ENCODE measurements around the gene DIAPH3. TPM values are rescaled to one million over a fixed set of nuclear protein-coding genes. Genes with fewer than 3 reads are reported as not detected.

The DIAPH3 gene
- total RNA-seq, 5 donors from 2014 or later (not counting 1 experiment from before 2014, with no cell fraction given), result 0.14 to 0.45 (median 0.30) TPM

DNA sequence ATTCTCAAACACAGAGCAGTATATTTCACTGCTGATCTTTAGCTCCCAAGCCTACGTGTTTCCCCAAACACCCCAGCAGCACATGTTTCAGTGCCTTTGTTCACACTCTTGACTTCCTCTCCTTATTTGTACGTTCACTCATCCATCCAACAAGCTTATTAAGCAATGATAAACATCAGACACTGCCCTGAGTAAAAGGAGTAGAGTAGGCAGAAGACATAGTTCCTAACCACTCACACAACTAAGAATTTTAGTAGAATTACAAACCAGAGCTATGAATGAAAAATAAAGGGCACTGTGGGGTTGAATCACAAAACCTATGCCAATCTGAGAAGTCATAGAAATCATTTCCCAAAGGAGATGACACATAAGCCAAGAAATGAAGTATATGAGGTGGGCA, 213.5 kb downstream of the DIAPH3 start:
- Mint-ChIP-seq H3K27ac (no peak overlapping the region), H3K4me1 (no peaks in the 10 kb centered on the region), H3K36me3 (no peaks in the 10 kb centered on the region), H3K9me3 (peaks cover 0 to 7% (median under 1%) of the 10 kb centered on the region in 3 donors), H3K27me3 (no peaks in the 10 kb centered on the region), H3K4me3 (no peak overlapping the region)
- DNase-seq, result no peak
- no peaks in the 10 kb centered on the region for H3K4me1 ChIP-seq (ENCODE audit: control insufficient read depth in 1 of 2, extremely low read depth in 1 of 2, insufficient read depth in 2 of 2, low read length in 2 of 2)
- ATAC-seq (replicated peaks in 1 of 4), result no peak
- CTCF ChIA-PET, result interaction anchor here in 1 of 2 donors (1.1 kb wide), 1 partner anchor 13 kb away, joined by 5 read pairs; no protein-coding TSS in a partner anchor
- no peak overlapping the region for H3K27ac ChIP-seq (ENCODE audit: low read length)
- no peak overlapping the region for H3K4me3 ChIP-seq (ENCODE audit: control insufficient read depth in 1 of 2, extremely low read depth in 1 of 2, low read length in 1 of 2)
- POLR2A ChIA-PET, result interaction anchor here in 1 of 2 donors (0.6 kb wide), 1 partner anchor 429 kb away, joined by 3 read pairs; no protein-coding TSS in a partner anchor
- no peaks in the 10 kb centered on the region for H3K27me3 ChIP-seq (replicated peaks in 1 of 2; ENCODE audit: control insufficient read depth in 2 of 2, extremely low read depth in 1 of 2, insufficient read depth in 2 of 2, low read length in 1 of 2)
- H3K9me3 ChIP-seq, result no peaks in the 10 kb centered on the region
- no peaks in the 10 kb centered on the region for H3K36me3 ChIP-seq (ENCODE audit: control insufficient read depth in 2 of 2, extremely low read depth in 1 of 2, insufficient read depth in 1 of 2, low read length in 1 of 2)
- 86% methylated on average over 1 of the region's 2 CpGs for WGBS (ENCODE audit: insufficient coverage)

DNA sequence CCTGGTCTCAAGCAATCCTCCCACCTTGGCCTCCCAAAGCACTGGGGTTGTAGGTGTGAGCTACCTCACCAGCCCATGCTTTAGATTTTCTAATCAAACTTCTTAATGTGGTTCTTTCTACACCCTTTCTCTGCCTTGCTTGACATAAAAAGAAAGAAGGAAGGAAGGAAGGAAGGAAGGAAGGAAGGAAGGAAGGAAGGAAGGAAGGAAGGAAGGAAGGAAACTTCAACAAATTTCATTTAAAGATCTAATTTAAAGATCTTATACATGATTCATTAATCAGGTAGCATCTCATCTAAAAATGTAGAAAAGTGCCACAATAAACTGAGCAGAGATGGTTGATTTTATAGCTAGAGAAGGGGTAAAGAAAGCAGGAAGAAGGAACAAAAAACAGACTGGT, 215.0 kb downstream of the DIAPH3 start:
- CTCF ChIA-PET, result interaction anchor here in 1 of 2 donors (0.7 kb wide), 1 partner anchor 557 kb away, joined by 5 read pairs; no protein-coding TSS in a partner anchor
- Mint-ChIP-seq H3K36me3 (no peaks in the 10 kb centered on the region), H3K27ac (no peak overlapping the region), H3K4me1 (no peaks in the 10 kb centered on the region), H3K27me3 (no peaks in the 10 kb centered on the region), H3K9me3 (peaks cover 0 to 7% (median 0%) of the 10 kb centered on the region in 3 donors), H3K4me3 (no peak overlapping the region)
- Histone ChIP-seq H3K27me3 (replicated peaks in 1 of 2; ENCODE audit: control insufficient read depth in 2 of 2, extremely low read depth in 1 of 2, insufficient read depth in 2 of 2, low read length in 1 of 2) (no peaks in the 10 kb centered on the region), H3K27ac (ENCODE audit: low read length) (no peak overlapping the region), H3K4me1 (ENCODE audit: control insufficient read depth in 1 of 2, extremely low read depth in 1 of 2, insufficient read depth in 2 of 2, low read length in 2 of 2) (no peaks in the 10 kb centered on the region), H3K9me3 (no peaks in the 10 kb centered on the region), H3K4me3 (ENCODE audit: control insufficient read depth in 1 of 2, extremely low read depth in 1 of 2, low read length in 1 of 2) (no peak overlapping the region), H3K36me3 (ENCODE audit: control insufficient read depth in 2 of 2, extremely low read depth in 1 of 2, insufficient read depth in 1 of 2, low read length in 1 of 2) (no peaks in the 10 kb centered on the region)
- ATAC-seq (replicated peaks in 1 of 4), result no peak
- POLR2A ChIA-PET, result interaction anchor here in 1 of 2 donors (0.6 kb wide), 1 partner anchor 537 kb away, joined by 3 read pairs; no protein-coding TSS in a partner anchor
- DNase-seq, result no peak

- ChIA-PET CTCF (no interaction called here), POLR2A (no interaction called here)
- Mint-ChIP-seq H3K9me3 (no peaks in the 10 kb centered on the region), H3K36me3 (no peaks in the 10 kb centered on the region), H3K27me3 (no peaks in the 10 kb centered on the region), H3K4me3 (no peak overlapping the region), H3K27ac (no peak overlapping the region), H3K4me1 (no peaks in the 10 kb centered on the region)
- ATAC-seq (replicated peaks in 1 of 4), result no peak
- Histone ChIP-seq H3K9me3 (no peaks in the 10 kb centered on the region), H3K4me3 (ENCODE audit: control insufficient read depth in 1 of 2, extremely low read depth in 1 of 2, low read length in 1 of 2) (no peak overlapping the region), H3K36me3 (ENCODE audit: control insufficient read depth in 2 of 2, extremely low read depth in 1 of 2, insufficient read depth in 1 of 2, low read length in 1 of 2) (no peaks in the 10 kb centered on the region), H3K27ac (ENCODE audit: low read length) (no peak overlapping the region), H3K27me3 (replicated peaks in 1 of 2; ENCODE audit: control insufficient read depth in 2 of 2, extremely low read depth in 1 of 2, insufficient read depth in 2 of 2, low read length in 1 of 2) (no peaks in the 10 kb centered on the region), H3K4me1 (ENCODE audit: control insufficient read depth in 1 of 2, extremely low read depth in 1 of 2, insufficient read depth in 2 of 2, low read length in 2 of 2) (no peaks in the 10 kb centered on the region)
- DNase-seq, result no peak
- WGBS (ENCODE audit: insufficient coverage), result no CpG with 5 or more reads among the region's 4 CpGs
Measured at GRCh38 chr13:59946944-59947343, 216.8 kb downstream of the DIAPH3 start.

GRCh38 chr13:59931621-59932020, 232.1 kb downstream of the DIAPH3 start:
- POLR2A ChIA-PET, result no interaction called here
- H3K36me3 Mint-ChIP-seq, result no peaks in the 10 kb centered on the region
- no peaks in the 10 kb centered on the region for H3K27me3 Mint-ChIP-seq
- Histone ChIP-seq H3K27me3 (replicated peaks in 1 of 2; ENCODE audit: control insufficient read depth in 2 of 2, extremely low read depth in 1 of 2, insufficient read depth in 2 of 2, low read length in 1 of 2) (no peaks in the 10 kb centered on the region), H3K36me3 (ENCODE audit: control insufficient read depth in 2 of 2, extremely low read depth in 1 of 2, insufficient read depth in 1 of 2, low read length in 1 of 2) (no peaks in the 10 kb centered on the region), H3K4me3 (ENCODE audit: control insufficient read depth in 1 of 2, extremely low read depth in 1 of 2, low read length in 1 of 2) (no peak overlapping the region), H3K9me3 (peaks cover 4% of the 10 kb centered on the region), H3K27ac (ENCODE audit: low read length) (no peak overlapping the region), H3K4me1 (ENCODE audit: control insufficient read depth in 1 of 2, extremely low read depth in 1 of 2, insufficient read depth in 2 of 2, low read length in 2 of 2) (no peaks in the 10 kb centered on the region)
- no peaks in the 10 kb centered on the region for H3K4me1 Mint-ChIP-seq
- no peak for DNase-seq
- H3K4me3 Mint-ChIP-seq, result no peak overlapping the region
- WGBS (ENCODE audit: insufficient coverage), result no CpG with 5 or more reads among the region's 1 CpG
- CTCF ChIA-PET, result no interaction called here
- H3K9me3 Mint-ChIP-seq, result peaks cover 16 to 20% (median 19%) of the 10 kb centered on the region in 3 donors
- no peak for ATAC-seq (replicated peaks in 1 of 4)
- H3K27ac Mint-ChIP-seq, result no peak overlapping the region

DNA sequence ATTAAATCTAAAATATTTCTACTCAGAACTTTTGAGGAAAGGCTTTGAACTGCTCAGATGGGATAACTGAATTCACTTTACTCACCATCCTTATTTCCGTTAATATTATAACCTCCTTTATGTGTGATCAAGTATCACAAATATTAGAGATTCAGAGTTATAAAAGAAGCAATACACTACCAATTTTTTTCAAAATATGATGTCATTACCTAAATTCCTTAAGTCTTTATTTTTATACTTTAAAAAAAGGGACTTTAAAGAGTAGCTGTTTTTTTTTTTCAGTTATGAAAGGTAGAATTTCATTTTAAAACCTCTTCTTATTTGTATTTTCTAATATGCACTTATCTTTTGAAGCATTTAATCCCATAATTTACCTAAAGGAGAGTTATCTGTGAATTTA, 239.5 kb downstream of the DIAPH3 start:
- ChIA-PET POLR2A (no interaction called here), CTCF (no interaction called here)
- H3K27ac Mint-ChIP-seq, result no peak overlapping the region
- H3K36me3 ChIP-seq (ENCODE audit: control insufficient read depth in 2 of 2, extremely low read depth in 1 of 2, insufficient read depth in 1 of 2, low read length in 1 of 2), result no peaks in the 10 kb centered on the region
- no peaks in the 10 kb centered on the region for H3K27me3 ChIP-seq (replicated peaks in 1 of 2; ENCODE audit: control insufficient read depth in 2 of 2, extremely low read depth in 1 of 2, insufficient read depth in 2 of 2, low read length in 1 of 2)
- no peaks in the 10 kb centered on the region for H3K4me1 ChIP-seq (ENCODE audit: control insufficient read depth in 1 of 2, extremely low read depth in 1 of 2, insufficient read depth in 2 of 2, low read length in 2 of 2)
- DNase-seq, result no peak
- no peaks in the 10 kb centered on the region for H3K36me3 Mint-ChIP-seq
- no peaks in the 10 kb centered on the region for H3K4me1 Mint-ChIP-seq
- no peak overlapping the region for H3K4me3 ChIP-seq (ENCODE audit: control insufficient read depth in 1 of 2, extremely low read depth in 1 of 2, low read length in 1 of 2)
- H3K27me3 Mint-ChIP-seq, result no peaks in the 10 kb centered on the region
- H3K9me3 Mint-ChIP-seq, result peaks cover 16 to 20% (median 19%) of the 10 kb centered on the region in 3 donors
- no peak overlapping the region for H3K4me3 Mint-ChIP-seq
- no CpG with 5 or more reads among the region's 1 CpG for WGBS (ENCODE audit: insufficient coverage)
- H3K27ac ChIP-seq (ENCODE audit: low read length), result no peak overlapping the region
- peaks cover 4% of the 10 kb centered on the region for H3K9me3 ChIP-seq
- ATAC-seq (replicated peaks in 1 of 4), result no peak

DNA sequence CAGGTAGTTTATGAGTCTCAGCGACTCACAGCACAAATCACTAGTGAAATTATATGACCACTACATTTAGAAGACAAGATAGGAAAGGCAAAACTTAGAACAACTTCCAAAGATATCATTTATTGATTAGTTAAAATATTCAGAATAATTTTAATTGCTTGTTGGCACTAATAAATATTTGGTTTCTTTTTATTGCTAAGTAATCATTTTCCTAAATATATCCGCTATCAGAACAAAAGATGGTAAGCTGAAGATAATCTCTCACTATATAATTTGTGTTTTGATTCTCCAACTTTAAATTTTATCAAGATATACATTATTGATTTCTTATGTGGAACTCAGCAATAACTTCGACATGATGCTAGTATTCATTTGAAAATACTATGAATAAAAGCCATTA, 248.5 kb downstream of the DIAPH3 start:
- Mint-ChIP-seq H3K27ac (no peak overlapping the region), H3K9me3 (no peaks in the 10 kb centered on the region), H3K4me1 (no peaks in the 10 kb centered on the region), H3K36me3 (no peaks in the 10 kb centered on the region), H3K4me3 (no peak overlapping the region), H3K27me3 (no peaks in the 10 kb centered on the region)
- Histone ChIP-seq H3K27ac (ENCODE audit: low read length) (no peak overlapping the region), H3K4me3 (ENCODE audit: control insufficient read depth in 1 of 2, extremely low read depth in 1 of 2, low read length in 1 of 2) (no peak overlapping the region), H3K36me3 (ENCODE audit: control insufficient read depth in 2 of 2, extremely low read depth in 1 of 2, insufficient read depth in 1 of 2, low read length in 1 of 2) (no peaks in the 10 kb centered on the region), H3K9me3 (no peaks in the 10 kb centered on the region), H3K4me1 (ENCODE audit: control insufficient read depth in 1 of 2, extremely low read depth in 1 of 2, insufficient read depth in 2 of 2, low read length in 2 of 2) (no peaks in the 10 kb centered on the region), H3K27me3 (replicated peaks in 1 of 2; ENCODE audit: control insufficient read depth in 2 of 2, extremely low read depth in 1 of 2, insufficient read depth in 2 of 2, low read length in 1 of 2) (no peaks in the 10 kb centered on the region)
- CTCF ChIA-PET, result no interaction called here
- ATAC-seq (replicated peaks in 1 of 4) (no peak), DNase-seq (no peak)
- POLR2A ChIA-PET, result no interaction called here
- no CpG with 5 or more reads among the region's 3 CpGs for WGBS (ENCODE audit: insufficient coverage)

DNA sequence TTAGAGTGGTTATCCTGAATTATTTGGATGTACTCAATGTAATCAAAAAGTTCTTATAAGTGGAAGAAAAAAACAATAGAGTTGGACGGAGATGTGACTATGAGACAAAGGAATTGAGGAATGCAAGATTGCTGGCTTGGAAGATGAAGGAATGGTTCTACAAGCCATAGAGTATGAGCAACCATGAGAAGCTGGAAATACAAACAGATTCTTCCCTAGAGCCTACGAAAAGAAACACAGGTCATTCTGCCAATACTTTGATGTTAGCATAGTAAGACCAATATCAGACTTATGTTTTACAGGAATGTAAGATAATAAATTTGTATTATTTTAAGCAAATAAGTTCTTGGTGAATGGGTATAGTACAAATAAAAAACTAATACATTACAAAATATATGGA, 249.2 kb downstream of the DIAPH3 start:
- Mint-ChIP-seq H3K36me3 (no peaks in the 10 kb centered on the region), H3K27me3 (no peaks in the 10 kb centered on the region), H3K4me3 (no peak overlapping the region), H3K27ac (no peak overlapping the region), H3K9me3 (no peaks in the 10 kb centered on the region), H3K4me1 (no peaks in the 10 kb centered on the region)
- no peak overlapping the region for H3K27ac ChIP-seq (ENCODE audit: low read length)
- WGBS (ENCODE audit: insufficient coverage), result 100% methylated on average over 1 of the region's 2 CpGs
- H3K36me3 ChIP-seq (ENCODE audit: control insufficient read depth in 2 of 2, extremely low read depth in 1 of 2, insufficient read depth in 1 of 2, low read length in 1 of 2), result no peaks in the 10 kb centered on the region
- no peaks in the 10 kb centered on the region for H3K27me3 ChIP-seq (replicated peaks in 1 of 2; ENCODE audit: control insufficient read depth in 2 of 2, extremely low read depth in 1 of 2, insufficient read depth in 2 of 2, low read length in 1 of 2)
- POLR2A ChIA-PET, result no interaction called here
- H3K4me3 ChIP-seq (ENCODE audit: control insufficient read depth in 1 of 2, extremely low read depth in 1 of 2, low read length in 1 of 2), result no peak overlapping the region
- DNase-seq (no peak), ATAC-seq (replicated peaks in 1 of 4) (no peak)
- no peaks in the 10 kb centered on the region for H3K9me3 ChIP-seq
- no peaks in the 10 kb centered on the region for H3K4me1 ChIP-seq (ENCODE audit: control insufficient read depth in 1 of 2, extremely low read depth in 1 of 2, insufficient read depth in 2 of 2, low read length in 2 of 2)
- CTCF ChIA-PET, result no interaction called here
